ENCODE measurements around the gene STARD7.
"Not testable (repeated sequence)": the region's sequence is repeated elsewhere in the genome, so short reads cannot be mapped to it uniquely, and the experiment has no call there.

Gene STARD7

DNA sequence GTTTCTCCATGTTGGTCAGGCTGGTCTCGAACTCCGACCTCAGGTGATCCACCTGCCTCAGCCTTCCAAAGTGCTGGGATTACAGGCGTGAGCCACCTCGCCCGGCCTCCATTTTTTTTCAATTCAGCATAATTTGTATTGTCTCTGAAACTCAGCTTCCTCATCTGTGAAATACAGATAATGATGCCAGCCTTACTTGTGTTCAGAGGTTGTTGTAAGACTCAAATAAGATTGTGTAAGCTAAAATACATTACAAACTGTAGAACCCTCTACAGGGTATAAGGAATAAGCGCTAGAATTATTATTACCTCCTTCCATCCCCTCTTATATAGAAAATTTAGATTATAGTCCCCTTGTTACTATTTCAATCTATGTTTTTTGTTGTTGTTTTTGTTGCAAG is 24.8 kb upstream of the STARD7 start:
- no peak for DNase-seq

DNA sequence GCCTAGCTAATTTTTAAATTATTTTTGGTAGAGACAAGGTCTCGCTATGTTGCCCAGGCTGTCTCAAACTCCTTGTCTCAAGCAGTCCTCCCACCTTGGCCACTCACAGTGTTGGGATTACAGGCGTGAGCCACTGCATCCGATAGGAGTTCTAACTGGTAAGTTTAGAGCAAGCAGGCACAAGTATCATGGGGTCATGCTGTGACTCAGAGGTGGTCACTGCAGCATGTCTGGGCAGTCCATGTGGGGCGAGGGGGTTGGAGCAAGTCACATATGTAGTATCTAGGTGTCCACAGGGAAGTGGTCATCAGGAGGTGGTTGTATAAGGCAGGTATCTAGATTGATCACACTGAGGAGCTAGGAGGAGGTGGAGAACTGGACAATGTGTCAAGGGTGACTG is 22.7 kb upstream of the STARD7 start:
- no peak for DNase-seq

DNA sequence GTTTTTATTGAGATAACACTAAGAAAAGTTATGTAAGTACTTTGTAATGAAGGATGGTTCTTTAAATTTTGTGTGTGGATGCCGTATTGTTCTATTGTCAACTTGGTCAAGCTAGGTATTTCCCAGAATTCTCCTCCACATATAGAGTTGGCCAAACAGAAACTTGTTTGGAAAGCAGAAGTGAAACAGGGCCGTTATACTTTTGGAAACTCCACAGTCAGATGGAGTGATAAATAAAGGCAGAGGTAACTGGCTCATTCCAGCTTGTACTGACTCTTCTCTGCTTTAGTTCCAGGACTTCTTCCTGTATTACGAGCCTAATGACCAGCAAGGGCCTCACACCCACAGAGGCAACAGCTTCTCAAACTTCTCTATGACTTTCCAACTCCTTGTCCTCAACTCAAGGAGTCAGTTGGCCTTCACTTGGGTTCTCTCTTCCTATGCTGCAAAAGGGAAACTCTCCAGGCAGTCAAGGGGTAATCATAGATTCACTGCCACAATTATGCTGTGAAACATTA is 16.4 kb upstream of the STARD7 start:
- DNase-seq = no peak

DNA sequence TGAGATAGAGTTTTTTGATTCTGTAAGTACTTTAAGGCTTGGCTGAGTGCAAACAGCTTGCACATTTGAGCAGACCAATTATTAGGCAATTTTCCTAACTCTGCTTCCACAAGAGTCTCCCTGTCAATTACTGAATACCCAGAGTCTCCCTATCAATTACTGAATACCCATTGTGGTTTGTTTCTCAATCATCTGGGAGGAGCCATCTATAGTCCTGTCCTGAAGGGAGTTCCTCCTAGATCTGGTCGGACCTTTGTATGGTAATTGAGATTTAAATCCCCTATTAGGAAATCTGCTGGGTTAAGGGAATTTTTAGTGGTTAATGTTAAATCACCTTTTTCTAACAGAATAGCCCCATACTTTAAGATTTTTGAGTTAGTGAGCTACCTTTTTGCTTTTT is 12.5 kb upstream of the STARD7 start:
- not testable (repeated sequence) for DNase-seq

DNA sequence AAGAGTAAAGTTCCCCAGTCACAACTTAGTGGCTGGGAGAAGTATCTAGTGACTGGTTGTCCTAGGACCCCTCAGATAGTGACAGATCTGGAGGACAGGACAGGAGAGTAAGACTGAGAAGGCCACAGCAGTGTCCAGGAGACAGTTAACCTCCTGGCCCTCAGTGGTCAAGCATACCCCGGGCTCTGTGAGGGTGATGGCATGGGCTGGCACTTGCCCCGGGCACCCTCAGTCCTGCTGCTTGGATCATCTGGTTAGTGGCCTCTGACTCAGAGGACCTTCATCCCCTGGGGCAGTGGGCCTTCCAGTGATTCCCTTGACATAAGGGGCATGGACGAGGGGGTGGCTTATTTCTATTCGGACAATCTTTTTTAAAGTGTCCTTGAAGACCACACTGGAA is 11.3 kb upstream of the STARD7 start:
- not testable (repeated sequence) for DNase-seq

DNA sequence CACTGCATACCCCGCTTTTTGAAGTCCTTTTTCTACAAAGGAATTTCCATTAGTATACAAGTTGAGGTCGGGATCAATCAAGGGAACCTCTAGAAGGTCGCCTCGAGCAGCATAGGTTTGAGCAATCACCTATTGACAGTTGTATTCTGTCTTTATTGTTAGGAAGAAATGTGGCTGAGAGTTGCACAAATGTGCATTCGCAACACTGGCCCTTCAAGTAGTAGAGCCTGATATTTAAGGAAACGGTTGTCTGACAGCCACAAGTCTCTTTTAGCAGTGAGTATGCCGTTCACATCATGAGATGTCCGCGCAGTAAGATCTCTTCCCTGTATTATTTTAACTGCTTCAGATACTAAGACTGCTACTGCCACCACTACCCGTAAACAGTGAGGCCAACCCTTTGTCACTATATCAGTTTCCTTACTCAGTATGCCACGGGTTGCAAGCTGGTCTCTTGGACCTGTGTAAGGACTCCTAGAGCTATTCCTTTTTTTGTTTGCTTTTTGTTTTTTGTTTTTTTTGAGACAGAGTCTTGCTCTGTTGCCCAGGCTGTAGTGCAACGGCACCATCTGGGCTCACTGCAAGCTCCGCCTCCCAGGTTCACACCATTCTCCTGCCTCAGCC is 10.0 kb upstream of the STARD7 start:
- DNase-seq = no peak

DNA sequence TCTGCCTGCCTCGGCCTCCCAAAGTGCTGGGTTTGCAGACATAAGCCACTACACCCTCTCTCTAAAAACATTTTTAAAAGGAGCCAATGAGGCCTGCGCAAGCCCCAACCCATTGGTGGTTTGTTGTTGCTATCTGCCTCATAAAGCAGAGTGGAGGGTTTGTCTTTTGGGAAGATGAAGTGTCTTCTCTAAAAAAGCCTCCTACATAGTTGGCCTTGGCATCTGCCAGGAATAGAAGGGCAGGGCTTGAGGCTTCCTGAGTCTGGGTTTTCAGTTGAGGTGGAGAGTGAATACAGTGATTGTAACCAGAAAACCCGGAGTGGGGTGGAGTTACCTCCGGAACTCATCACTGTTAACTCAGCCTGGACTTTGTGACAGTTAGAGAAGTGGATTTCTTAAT is 5.9 kb upstream of the STARD7 start:
- no peak for DNase-seq

DNA sequence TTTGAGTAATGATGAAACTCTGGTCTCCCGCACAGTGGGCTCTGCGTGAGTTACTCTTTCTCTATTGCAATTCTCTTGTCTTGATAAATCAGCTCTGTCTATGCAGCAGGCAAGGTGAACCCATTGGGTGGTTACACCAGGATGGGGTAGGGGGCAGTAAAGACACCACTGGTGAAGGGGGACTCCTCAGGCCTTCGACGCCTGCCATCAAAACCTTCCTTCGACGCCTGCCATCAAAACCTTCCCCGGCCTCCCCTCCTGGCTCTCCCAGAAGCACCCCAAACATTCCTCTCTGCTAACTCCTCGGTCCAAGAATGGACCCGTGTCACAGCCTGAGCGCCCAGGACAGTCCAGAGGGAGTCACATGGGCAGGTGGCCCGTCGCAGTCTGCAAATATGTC is 4.8 kb upstream of the STARD7 start:
- DNase-seq = no peak

DNA sequence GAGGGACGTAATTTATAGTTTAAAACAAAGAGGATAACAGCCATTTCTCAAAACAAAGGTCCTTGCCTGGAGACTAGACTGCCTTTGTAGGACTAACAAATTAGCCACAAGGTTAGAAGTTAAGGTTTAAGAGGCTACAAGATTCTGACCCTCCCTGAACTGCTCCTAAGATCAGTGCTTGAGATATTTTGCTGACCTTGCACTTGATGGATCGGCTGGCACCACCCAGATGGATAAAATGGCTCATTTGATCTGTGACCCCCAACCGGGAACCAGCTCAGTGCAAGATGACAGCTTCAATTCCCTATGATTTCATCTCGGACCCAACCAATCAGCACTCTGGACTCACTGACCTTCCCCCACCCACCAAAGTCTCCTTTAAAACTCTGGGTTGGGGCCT is 3.7 kb upstream of the STARD7 start:
- DNase-seq = no peak

DNA sequence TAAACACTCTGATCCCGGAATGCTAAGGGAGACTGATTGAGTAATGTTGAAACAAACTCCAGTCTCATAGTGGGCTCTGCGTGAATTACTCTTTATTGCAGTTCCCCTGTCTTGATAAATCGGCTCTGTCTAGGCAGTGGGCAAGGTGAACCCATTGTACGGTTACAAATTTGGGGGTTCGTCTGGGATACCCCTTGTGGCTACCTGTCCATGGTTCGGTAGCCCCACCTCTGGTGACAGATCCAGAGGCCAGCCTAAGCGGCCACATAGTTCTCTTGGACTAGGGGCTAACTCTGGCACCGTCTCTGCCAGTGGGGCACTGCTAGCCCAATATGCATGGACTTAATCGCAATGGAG is 1.1 kb upstream of the STARD7 start:
- DNase-seq = no peak

DNA sequence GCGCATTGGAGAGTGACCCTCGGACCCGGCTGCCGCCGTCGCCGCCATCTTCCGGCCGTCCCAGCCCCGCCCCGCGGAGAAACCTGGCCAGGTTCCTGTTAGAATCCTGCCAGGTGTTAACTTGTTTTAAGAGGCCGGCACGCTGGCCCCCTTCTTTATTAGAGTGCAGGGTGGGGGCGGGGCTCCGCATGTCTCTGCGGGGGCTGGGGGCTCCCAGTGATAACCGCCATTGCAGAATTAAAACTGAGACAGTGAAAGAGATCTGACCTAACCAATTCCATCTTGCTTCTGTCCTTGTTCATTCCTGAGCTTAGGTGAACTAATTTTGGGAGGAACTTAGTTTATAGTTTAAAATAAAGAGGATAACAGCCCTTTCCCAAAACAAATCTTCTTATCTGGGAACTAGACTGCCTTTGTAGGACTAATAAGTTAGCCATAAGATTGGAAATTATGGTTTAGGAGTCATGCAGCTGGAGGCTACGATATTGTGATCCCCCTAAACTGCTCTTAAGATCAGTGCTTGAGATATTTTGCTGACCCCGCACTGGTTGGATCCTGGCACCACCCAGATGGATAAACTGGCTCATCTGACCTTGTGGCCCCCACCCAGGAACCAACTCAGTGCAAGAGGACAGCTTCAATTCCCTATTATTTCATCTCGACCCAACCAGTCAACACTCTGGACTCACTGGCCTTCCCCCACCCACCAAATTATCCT is 543 bp upstream of the STARD7 start:
- DNase-seq = no peak

DNA sequence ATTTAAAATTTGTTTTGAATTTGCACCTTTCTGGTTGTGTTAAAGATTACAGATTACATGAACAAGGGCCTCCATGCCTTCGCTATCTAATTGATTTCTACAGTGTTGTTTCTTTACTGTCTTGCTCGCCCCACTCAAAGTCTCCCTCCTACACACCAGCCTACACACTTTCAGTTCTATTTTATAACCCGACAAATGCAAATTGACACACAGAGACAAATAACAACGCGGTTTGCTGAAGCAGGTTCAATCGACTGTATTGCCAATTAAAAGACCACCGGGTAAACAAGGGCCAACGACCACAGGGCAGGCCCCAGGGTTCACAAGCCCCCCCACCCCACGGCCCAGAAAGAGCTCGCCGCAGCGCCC is 869 bp downstream of the STARD7 start:
- DNase-seq = no peak

DNA sequence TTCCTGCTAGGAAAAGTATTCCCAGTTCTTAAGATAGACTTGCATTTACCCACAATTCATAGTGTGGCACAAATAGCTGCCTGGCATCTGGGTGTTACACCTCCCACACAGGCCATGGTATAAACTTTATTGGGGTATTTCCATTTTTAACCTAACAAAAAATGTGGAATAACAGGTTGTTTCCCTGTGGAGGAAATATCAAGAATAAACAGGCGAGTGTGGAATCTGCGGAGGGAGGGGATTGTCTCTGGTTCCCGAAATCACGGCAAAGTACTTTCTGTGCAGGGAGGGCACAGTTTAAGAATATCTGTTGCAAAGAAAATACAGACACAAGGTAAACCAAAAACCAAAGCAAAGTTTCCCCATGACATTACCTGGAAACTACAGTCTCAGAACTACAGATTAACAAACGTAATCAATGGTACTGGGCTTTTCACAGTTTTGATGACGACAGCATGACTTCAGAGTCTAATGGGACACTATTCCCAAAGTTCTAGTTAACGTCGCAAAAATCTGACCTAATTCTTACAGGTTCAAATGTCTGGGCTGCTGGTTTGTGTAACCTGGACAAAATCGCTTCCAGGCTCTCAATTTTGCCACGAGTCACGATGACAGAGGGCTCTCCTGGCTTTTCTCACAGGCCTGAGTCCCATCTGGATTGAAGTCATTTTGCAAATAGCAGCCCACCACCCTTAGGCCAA is 1.4 kb downstream of the STARD7 start:
- no peak for DNase-seq

DNA sequence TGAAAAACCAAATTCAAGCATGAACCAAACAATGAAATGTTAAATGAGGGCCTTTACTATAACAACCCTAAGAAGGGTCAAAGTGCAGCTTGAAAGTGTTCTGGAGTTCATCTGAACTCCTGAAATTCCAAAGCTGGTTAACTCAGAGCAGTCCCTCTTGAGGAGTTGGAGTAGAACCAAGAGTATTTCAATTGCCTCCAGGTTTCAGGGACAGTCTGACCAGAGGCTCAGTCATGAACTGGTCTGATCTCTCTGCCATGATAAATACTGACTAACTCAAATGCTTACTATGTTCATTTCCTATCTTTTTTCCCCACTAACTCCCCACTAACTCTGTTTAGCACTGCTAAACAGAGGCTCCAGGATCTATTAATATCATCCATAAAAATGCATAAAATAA is 2.7 kb downstream of the STARD7 start:
- no peak for DNase-seq

DNA sequence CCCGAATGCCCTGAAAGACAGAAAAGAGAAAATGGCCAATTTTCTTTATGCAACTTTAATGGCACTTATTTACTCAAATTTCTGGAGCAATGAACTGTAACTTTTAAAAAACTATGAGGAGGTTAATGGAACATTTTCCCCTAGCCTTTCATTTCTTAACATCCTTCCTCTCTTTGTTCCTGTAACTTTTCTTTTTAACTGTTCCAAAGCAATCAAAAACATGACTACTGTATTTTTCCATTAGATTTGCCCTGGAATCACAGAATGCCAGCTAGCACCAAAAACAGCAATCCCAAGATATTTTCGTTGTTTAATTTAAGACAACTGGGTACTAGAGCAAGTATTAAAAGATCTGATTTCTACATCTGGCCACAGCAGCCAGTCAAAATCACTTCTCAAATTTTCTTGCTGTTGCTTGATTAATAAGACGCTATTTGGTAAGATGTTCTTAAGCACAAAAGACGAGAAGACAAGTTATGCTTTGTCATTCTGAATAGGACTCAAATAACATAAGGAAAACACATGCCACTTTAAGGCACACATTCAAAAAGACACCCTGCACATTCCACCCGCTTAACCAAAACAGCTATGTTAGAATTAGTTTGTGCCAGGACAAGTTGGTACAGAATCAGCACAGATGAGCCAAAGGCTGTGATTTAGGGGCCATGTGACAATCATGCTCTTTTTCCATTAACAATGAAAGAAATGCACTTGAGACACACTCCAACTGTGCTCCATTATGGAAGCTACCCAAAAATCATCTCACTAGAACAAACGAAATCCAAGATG is 3.6 kb downstream of the STARD7 start:
- DNase-seq = no peak

DNA sequence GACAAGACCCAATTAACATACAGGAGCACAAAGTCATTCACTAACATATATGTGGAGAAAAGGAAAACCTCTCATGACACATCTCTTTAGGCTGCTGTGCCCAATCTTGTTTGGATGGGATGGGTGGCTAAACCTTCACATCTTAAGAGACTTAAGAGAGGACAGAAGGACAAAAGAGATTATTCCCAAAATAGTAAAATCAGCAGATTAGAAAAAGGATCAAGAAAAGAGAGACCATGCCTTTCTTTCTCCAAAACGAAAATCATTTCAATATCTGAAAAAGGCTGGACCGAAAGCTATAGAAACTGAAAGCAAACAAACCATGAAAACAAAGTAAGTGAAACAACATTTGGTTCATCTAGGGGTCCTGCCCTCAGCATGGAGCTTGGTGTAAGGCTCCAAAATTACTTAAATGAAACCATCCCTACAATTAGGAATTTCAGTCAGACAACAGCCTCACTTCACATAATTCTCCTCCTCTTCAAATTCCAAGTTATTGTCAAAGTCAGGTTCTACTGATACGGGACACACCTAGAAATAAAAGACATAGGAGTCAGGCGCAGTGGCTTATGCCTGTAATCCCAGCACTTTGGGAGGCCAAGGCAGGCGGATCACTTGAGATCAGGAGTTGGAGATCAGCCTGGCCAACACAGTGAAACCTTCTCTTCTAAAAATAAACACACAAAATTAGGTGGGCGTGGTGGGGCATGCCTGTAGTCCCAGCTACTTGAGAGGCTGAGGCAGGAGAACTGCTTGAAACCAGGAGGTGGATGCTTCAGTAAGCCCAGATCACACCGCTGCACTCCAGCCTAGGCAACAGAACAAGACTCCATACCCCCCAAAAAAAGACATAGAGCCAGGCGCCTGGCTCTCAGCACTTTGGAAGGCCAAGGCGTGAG is 5.2 kb downstream of the STARD7 start:
- DNase-seq = no peak

DNA sequence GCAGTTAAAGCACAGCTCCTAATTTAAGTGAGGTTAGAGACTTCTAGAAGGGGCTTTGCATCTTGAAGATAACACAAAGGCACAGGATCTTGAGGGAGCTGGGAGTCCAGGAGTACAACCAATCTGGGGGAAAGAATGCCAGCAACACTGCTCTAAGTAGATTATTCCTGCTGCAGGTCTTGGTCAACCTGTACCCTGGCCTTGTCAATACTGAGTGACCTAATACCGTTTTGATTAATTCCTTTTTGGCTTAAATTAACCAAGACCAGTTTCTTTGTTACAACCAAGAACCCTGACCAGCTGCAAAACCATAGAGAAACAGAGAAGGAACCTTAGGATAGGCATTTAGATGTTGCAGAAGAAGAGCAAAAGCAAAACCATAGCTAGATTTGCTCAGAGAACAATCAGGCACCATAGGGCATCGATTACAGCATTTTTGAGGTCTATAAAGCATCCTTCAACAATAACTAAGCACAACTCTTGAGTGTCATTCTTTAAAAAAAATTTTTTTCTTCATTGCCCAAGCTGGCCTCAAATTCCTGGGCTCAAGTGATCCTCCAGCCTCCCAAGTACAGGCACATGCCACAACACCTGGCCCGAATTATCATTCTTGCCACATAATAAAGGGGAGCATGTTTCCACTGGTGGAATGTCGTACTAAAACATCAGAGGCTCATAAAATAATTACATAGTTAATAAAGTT is 6.3 kb downstream of the STARD7 start:
- no peak for DNase-seq

DNA sequence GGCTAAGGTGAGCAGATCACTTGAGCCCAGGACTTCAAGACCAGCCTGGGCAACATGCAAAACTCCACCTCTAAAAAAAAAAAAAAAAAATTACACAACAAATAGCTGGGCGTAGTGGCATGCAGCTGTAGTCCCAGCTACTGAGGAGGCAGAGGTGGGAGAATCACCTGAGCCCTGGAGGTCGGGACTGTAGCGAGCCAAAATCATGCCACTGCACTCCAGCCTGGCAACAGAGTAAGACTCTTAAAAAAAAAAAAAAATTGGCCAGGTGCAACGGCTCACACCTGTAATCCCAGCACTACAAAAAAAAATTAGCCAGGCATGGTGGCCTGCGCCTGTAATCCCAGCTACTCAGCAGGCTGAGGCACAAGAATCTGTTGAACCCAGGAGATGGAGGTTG is 7.3 kb downstream of the STARD7 start:
- DNase-seq = no peak

DNA sequence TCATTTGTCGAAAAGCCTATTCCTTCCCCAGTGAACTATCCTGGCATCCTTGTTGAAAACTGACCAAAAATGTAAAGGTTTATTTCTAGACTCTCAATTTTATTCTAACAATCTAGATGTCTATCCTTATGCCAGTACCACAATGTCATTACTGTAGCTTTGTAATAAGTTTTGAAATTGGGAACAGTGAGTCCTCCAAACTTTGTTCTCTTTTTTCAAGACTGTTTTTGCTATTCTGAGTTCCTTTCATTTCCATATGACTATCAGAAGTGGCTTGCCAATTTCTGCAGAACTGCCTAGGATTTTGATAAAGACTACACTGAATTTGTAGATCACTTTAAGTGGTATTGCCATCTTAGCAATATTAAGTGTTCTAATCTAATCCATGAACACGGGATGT is 9.7 kb downstream of the STARD7 start:
- DNase-seq = no peak

DNA sequence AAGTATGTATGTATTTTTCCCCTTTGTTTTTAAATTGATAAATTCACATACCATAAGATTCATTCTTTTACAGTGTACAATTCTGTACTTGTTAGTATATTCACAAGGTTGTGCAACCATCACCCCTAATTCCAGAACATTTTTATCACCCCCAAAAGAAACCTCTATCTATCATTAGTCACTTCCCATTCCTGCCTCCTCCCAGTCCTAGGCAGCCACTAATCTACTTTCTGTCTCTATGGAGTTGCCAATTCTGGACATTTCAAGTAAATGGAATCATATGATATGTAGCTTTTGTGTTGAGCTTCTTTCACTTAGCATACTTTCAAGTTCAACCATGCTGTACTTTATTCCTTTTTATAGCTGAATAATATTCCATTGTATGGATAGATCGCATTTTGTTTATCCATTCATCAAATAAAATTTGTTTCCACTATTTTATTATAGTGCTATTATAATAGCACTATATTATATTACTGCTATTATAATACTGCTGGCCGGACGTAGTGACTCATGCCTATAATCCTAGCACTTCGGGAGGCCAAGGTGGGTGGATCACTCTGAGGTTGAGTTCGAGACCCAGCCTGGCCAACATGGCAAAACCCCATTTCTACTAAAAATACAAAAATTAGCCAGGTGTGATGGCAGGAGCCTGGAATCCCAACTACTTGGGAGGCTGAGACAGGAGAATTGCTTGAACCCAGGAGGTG is 10.9 kb downstream of the STARD7 start:
- no peak for DNase-seq

DNA sequence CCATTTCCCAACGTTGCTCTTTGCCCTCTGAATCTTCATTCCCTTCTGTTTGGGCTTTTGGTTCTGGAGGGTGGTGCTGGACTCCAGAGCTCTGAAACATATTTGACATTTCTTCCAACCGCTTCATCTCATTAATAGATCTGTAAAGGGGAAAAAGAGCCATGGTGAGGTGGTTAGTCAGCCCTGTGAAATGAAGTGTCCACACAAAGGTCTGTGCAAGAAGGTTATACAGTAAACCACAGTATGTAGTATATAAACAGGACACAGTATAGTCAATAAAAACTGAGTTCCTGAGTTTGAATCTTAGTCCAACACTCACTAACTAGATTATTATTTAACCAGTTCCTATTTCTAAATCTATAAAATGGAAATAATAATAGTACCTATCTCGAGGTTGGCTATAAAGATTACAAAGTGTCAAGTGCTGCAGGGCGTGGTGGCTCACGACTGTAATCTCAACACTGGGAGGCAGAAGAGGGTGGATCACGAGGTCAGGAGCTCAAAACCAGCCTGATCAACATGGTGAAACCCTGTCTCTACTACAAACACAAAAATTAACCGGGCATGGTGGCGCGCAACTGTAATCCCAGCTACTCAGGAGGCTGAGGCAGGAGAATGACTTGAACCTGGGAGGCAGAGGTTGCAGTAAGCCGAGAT is 13.1 kb downstream of the STARD7 start:
- DNase-seq = no peak

Measured in activated CD4-positive, CD25-positive, alpha-beta regulatory T cell (primary cell).